NCI-H2227 treated with DMSO at 0.1 percent for 48 hours (cell line): ENCODE results near the gene NEK10.

Source experiments
- DNase-seq: peaks from one replicate; lab custom pipeline; 2025; lab: John Stamatoyannopoulos, UW

Gene NEK10

GRCh38 chr3:27060336-27060735, 308.8 kb downstream of the NEK10 start:
- DNase-seq: no peak
